Midbrain (tissue), 1 donor: ENCODE measurements around the gene MYO5B.
"Not testable (repeated sequence)": the region's sequence is repeated elsewhere in the genome, so short reads cannot be mapped to it uniquely, and the experiment has no call there.

Experiments used
- DNase-seq: peaks from one replicate; lab custom pipeline; 2025; lab: John Stamatoyannopoulos, UW

The MYO5B gene

DNA sequence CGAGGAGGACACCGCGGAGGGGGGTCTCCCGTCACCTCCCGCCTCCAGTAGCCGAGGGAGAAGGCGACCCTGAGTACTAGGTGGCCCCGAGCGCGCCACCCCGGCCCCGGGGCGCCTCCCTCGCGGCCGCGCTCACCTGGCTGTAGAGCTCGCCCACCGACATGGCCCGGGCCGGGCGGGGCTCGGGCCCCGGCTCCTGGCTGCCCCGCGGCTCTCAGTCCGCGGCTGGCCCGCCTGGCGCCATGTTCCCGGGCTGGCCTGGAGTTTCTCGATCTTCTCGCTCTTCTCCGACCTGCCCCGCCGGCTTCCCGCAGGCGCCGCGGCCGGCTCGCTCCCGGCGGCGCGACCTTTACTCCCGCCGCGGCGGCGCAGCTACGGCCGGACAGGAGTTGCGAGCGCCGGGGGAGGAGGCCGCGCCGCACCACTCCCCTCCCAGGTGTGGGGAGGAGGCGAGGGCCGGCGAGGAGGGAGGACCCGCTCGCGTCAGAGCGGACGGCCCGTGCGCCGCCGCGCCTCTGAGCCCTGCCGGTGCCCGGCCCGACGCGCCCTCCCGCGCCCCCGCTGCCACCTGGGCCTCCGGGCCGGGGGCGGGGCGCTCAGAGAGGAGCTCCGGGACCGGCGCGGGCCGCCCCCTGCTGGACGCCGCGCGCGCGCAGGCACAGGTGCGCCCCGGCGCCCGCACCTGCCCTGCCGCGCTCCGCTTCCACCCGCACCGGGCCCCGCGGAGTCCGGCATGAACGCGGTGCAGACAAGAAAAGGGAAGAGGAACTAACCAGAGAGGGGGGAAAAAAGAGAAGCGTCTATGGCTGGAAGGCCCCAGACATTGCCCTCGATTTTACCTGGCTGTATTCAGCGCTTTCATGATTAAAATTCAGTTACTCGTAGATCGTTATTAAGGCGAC lies at the start of gene MYO5B:
Gene MYO5B, minus strand, starts transcription at position 517 of the 902 bp plus-strand sequence. Its CDS starts 354 bp downstream, at position 163.
- DNase-seq: no peak

DNA sequence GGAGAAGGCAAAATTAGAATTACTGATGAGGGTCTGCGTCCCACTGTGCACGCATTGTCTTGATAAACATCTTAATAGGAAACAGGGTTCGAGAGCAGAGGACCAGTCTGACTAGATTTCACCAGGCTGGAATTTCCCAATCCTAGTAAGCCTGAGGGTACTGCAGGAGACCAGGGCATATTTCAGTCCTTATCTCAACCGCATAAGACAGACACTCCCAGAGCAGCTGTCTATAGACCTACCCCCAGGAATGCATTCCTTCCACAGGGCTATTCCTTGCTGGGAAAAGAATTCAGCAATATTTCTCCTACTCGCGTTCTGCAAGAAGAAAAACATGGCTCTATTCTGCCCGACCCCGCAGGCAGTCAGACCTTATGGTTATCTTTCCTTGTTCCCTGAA lies 46.8 kb upstream of the MYO5B start:
- not testable (repeated sequence) for DNase-seq

DNA sequence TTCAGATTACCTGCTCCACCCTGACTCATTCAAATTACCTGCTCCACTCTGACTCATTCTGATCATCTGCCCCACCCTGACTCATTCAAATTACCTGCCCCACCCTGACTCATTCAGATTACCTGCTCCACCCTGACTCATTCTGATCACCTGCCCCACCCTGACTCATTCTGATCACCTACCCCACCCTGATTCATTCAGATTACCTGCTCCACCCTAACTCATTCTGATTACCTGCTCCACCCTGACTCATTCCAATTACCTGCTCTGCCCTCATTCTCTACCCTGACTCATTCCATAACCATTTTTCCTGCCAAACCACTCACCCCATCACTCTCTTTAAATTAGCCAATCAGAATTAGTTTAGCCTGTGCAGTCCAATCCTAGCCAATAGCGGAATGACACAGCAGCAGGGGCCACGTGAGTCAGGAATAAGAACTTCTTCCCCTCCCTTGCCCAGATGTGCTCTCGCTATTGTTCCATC lies 45.2 kb upstream of the MYO5B start:
- DNase-seq: no peak

DNA sequence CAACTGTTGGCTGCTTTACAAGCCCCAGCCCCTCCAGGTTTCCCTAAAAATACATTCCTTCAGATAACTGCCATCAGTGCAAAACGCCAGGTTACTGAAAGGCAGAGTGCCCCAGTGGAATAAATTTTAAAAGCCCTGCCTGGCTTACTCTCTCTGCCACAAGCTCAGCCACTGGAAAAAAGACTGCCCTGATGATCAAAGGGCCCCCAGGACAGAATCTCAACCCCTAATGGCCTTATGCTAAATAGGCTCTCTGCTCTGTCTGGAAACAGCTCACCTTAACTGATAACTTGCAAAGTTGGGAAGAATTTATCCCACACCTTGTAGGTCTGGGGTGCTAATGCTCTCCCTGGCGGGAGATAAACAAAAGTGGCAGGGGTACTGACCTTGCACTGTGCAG lies 37.5 kb upstream of the MYO5B start:
- no peak for DNase-seq

DNA sequence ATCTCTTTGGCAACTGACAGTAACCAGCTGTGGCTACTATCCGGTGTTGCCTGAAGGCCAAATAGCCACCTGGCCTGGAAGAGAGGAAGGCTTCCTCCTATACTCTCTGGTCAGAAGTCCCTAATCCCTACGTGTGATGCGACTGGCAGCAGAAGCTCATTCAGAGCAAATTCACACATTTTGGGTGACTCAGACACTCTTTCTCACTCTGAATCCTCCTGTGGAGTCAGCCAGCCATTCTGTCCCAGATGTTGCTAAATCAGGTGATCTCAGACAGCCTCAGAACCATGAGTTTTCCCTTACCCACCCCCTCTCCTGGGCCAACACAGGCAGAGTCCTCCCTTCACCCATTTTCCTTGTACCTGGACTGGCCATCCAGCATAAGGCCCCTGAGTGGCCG lies 36.7 kb upstream of the MYO5B start:
- no peak for DNase-seq

DNA sequence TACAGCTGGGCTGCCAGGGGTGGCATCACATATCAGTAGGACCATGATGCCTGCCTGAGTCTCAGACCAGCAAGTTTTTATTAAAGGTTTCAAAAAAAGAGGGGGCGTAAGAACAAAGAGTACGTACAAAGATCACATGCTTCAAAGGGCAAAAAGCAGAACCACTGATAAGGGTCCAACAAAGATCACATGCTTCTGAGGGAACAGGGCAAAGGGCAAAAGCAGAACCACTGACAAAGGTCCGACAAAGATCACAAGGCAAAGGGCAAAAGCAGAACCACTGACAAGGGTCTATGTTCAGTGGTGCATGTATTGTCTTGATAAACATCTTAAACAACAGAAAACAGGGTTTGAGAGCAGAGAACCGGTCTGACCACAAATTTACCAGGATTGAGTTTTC lies 25.3 kb upstream of the MYO5B start:
- DNase-seq: not testable (repeated sequence)

DNA sequence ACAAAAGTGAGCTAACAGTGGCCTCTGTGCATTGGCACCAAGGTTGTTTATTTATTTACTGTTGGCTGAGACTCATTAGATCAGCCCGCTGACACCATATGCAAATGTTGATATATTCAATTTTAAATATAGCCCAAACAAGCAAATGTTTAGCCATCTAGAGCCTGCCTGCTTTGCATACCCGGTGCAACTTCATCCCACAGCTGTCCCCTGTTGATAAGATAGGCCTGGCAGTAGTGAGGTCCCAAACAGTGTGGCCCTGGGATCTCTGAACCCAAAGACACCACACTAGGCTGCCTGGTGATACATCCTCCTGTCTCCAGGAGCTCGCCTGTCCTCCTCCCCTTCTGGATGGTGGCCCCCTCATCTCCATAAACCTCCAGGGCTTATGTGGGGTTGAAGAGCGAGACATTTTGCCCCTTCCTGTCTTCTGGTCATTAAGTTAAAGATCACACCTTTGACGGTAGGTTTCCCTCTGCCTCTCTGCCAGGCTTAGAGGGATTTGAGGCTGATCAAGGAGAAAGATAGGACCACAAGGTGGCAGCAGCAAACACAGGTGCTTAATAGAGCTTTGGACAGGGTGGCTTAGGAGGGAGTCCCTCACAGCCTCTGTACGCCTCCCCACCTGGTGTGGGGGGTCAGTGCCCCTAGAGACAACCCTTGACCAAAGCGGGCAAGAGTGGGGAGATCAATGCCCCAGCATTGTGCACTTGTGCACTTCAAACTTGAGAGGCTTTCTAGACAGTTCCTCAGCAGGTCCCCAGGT lies 23.7 kb upstream of the MYO5B start:
- no peak for DNase-seq

DNA sequence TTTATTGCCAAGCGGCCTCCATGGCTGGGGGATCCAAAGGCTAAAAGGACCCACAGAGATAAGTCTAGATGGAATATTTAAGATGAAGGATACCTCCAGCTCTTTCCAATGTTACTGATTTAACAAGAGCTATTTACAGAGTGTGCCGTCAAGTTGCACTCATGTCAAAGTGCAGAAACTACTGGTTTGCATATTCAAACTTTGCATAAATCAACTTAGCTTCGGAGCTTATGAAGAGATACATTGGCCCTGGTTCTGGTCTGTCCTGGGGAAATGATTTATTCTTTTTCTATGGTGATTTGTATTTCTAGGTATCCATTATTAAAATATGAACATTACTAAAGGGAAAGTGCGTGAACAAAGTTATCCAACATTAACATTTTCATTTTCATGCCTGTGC lies 14.4 kb upstream of the MYO5B start:
- no peak for DNase-seq

DNA sequence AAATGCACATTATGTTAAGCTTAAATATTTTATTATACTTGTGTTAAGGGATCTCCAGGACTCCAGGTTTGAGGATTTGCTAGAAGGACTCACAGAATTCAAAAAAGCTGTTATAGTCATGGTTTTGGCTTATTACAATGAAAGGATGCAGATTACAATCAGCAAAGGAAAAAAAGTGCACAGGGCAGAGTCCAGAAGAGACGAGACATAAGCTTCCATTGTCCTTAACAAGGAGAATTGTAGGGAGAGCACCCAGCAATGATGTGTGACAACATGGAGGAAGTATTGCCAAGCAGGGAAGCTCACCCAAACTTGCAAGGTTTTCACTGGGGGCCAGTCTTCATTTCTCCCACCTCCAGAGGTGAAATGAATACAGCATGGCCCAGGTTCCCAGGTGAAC lies 12.8 kb upstream of the MYO5B start:
- no peak for DNase-seq

DNA sequence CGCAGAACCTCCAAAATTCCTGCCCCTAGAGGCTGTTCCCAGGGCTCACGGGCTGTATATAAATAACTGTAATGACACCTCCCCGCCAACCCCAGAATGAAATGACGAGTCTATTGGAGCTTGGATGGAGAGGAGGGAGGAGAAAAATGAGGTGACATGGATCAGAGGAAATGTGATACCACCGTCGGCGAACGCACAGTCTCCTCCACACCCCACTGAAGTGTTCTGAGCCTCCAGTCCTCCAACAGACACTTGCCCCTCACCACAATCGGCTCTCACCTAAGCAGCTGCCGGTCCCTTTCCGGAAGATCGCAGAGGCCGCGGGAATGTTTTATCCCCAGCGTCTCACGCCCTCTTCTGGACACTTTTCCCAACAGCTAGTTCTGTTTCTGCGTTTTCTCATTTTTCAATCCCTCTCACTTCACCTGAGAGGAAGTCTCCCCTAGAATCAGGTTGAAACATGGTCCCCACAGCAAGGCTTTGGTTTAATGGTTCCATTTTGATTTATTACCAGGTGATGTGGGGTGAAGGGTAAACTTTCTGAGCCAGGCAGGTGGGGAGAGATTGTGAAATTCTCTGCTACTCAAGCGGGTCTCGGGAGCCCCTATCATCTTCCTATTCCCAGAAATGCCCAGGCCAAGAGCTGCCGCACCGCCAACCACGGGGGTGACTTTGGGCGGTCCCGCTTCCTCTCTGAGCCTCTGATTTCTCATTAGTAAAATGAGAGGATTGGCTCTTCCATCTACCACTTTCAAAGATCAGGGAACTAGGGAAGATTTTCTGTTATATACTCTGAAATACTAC lies 9.1 kb upstream of the MYO5B start:
- DNase-seq: peak; percentile 29

DNA sequence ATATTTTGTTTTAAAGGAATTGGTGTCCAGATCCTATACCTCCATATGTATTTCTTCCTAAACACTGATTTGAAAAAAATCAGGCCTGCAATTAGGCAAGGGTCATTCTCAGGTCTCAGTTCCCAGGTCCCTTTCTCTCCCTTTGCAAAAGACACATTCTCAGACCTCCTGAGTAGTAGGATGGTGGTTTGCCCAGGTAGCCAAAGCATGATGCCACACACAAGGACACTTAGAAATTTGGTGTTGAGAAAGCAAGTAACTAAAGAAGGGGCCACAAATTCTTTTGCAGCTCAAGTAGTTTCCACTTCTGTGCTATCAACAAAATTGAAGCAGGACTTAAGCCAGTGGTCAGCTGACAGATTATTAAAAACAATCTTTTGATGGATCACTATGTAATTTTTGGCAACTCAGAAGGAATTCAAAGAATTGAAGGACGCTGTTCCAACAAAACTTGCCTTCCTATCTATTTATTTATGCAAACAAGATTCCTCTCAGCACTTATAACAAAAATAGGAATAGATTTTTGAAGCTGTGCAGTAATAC lies 6.6 kb upstream of the MYO5B start:
- DNase-seq: no peak

DNA sequence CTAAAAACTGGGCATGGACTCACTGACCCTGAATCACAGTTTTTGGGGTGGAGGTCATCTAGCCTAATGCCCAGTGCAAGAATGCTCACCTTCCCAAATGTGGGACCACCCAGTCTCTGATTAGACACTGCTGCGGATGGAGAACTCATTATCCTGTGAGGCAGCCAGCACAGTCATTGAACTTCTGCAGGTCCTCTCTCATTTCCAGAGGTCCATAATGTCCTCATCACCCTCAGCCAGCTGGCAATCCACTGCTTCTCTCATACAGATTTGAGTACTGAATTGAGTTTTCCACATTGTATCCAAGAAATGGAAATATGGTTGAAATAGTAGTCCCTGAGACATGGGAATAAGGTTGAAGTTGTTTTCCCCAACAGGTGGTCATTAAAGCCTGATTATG lies 5.0 kb upstream of the MYO5B start:
- DNase-seq: no peak

DNA sequence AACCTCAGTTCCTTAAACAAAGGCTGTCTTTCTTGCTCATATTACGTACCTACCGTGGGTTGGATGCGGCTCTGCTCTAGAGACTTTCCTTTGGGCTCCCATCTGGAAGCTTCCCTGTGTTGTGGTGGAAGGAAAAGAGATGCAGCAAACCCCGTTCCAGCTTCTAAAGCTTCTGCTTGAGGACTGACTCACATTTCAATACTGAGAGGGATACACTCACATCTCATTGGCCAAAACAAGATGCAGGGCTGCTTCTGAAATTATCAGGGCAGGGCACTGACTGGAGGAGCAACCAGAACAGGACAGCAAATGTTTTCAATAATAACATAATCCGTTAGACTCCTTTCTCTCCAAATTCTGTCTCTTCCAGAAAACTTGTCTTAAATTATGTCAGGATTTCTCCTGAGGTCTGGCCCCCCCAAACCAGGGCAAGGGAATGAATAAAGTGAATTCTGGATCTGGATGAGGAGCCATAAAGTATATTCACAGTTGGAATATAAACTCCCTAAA lies 4.5 kb upstream of the MYO5B start:
- no peak for DNase-seq

DNA sequence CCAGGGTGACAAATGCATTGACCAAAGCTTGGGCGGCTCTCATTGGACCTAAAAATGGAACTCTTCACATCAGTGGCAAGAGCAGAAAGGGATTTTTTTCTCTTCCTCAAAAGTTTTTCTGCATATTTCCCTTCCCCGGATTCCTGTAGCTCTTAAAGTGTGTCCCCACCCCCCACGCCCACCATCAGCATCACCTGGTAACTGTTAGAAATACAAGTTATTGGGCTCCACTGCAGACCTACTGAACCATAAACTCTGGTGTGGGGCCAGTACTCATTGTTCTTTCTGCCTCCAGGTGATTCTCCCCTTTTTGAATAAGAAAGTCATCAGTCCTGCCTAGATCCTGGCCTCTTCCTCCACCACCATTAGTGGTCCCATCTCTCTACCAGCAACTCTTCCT lies 1.3 kb upstream of the MYO5B start:
- no peak for DNase-seq

DNA sequence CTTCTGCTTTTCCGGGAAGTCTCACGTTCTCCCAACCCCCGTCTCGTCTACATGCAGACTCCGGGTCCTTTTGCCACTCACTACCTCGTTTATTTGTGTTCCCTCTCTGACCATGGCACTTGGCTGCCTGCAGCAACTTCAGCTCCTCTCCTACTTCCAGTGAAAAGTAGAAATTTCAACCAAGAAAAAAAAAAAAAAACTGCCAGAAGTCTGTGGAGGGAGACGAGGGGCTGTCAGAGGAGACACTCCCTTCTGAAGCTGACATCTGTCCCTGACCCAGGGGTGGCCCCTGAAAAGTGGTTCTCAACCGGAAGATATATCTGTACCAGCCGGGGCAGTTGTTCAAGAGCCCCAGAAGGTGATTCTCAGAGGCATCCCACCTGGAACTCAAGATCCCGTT lies 742 bp upstream of the MYO5B start:
- no peak for DNase-seq

DNA sequence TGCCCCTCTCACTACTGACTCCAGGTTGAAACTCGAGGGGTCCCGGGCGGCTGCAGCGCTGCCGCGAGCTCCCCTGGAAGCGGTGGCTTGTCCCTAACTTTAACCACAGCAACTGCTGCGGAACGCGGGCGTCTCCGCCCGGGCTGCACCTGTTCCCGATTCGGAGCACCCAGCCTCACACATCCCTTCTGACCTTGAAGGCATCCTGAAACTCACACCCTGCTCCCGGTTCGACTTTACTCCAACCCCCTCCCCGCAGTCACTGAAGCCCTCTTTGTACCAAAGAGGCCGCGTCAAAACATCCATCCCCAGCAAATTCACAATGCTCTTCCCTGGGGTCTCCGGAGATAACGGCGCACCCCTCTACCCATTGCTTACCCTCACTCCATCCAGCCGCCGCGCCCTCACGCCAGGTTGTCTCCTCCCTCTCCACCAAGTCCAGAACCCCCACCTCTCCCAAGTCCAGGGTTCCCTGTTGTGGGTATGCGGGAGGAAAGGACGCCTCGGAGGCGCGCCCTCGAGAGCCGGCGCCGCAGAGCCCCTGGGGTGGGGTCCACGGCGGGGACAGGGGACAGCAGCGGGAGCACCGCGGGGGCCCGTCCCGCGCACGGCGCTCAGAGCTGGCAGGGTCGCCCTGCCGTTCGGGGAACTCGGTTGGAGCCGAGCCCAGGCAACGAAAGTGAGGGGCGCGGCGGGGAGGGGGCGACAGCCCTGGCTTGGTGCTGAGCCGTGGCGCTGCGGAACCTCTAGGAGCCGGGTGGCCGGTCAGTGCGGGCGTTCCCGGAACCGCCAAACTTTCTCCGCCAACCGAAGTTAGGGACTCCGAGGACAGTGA lies 934 bp downstream of the MYO5B start:
- DNase-seq: no peak

DNA sequence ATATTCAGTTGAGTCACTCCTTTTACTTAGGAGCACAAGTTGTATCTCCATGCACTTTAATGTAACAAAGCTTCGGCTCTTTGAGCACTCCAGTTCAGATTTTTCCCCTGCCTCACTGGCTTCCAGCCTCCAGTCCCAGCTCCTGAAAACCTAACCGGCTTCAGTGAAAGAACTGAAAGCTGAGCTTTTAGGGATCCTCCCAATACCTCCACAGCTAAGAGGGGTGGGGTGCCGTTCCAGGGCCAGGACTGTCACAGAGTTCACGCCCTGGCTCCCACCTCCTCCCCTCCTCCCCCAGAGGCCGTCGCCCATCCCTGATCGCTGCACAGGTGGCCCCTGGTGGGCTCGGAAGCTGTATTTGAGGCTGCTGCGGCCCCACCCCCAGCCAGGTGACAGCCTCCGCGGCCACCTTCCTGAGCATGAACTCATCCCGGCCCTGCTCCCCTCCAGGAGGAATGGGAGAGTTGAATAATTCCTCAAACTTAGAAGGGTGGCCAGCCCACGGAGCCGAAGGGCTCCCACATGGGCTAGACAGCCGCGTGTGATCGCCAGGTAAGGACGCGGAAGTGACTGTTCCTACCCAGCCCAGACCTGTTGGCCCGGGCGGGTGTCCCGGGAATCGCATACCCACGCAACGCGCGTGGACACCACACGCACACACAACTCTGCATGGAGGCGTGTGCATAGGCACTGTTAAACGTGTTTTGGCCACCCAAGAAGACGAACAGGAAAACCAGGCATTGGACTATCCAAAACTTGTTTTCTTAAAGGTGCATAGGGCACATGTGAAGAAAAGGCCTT lies 1.8 kb downstream of the MYO5B start:
- no peak for DNase-seq

DNA sequence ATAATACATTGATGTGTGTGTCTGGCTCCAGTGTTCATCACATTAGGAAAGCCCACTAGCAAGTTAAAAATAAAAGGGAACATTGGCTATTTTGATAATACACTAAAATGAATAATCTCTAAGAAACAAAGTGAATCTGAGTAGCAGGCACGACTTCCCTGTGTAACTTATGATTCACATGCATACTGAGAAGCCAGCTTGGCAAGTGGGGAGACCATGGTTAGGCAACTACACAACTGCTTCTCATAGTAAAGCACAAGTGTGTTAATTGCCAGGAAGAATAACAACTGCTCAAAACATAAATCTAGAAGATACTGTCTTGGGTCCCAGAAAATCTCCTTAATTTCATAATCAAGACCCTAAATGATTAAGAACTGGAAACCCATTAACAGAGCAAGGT lies 4.0 kb downstream of the MYO5B start:
- DNase-seq: no peak

DNA sequence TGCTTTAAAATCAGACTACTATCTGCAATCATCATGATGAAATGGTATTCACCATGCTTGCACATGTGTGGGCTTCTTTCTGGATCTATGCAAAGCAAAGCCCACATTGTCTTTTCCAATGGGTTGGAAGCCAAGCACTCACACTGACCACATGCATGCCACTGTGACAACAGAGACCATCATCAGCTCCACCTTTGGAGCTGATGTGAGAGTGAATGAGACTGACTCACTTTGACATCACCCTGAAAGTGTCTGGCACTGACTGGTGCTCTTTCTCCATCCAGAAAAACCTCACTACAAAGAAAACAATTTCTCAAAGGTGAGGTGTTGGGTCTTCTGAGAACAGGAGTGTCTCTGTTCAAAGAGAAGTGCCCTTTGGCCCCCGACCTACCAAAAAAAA lies 4.7 kb downstream of the MYO5B start:
- no peak for DNase-seq

DNA sequence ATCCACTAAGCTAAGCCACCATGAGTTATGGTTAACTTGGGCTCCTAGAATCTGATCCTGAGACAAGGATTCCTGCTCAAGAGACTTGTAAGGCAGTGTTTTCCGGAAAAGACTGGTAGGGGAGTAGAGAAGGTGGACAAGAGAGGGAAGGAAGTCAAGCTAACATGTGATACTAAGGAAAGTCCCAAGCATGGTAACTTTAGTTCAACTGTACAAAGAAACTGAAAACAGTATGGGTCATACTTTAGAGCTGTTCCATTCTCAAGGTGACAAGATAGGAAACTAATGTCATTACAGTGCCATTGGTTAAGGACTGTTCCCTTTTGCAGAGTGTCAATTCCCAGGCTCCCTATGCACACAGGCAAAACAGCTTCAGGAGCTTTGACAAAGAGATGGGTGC lies 5.8 kb downstream of the MYO5B start:
- DNase-seq: no peak
